Smooth muscle cell (in vitro differentiated cells): ENCODE measurements around the gene CHRM2. TPM values are rescaled to one million over a fixed set of nuclear protein-coding genes. Genes with fewer than 3 reads are reported as not detected.

ENCODE experiments used
- DNase-seq: peaks from one replicate; lab custom pipeline; 2025; ENCODE audit not compliant: unreplicated experiment; lab: John Stamatoyannopoulos, UW
- H2AFZ ChIP-seq: fragments of 200-600 bp; sonication (generic); 2 replicates; pipeline ENCODE4 v1.6.0; 2016; ENCODE audit warnings: antibody characterized with exemption, low read depth, mild to moderate bottlenecking
- H3F3A ChIP-seq: fragments of 200-600 bp; sonication (generic); 2 replicates; pipeline ENCODE4 v1.6.0; 2017; ENCODE audit warnings: antibody characterized with exemption, low read depth
- H3K27ac ChIP-seq: fragments of 200-600 bp; sonication (generic); 2 replicates; pipeline ENCODE4 v1.5.1; 2016; ENCODE audit warnings: low read depth, mild to moderate bottlenecking
- H3K27me3 ChIP-seq: fragments of 200-600 bp; sonication (generic); 2 replicates; pipeline ENCODE4 v1.6.1; 2016; ENCODE audit warnings: low read depth, mild to moderate bottlenecking
- H3K36me3 ChIP-seq: fragments of 200-600 bp; sonication (generic); 2 replicates; pipeline ENCODE4 v1.5.1; 2016; ENCODE audit warnings: low read depth
- H3K4me1 ChIP-seq: fragments of 200-600 bp; sonication (generic); 2 replicates; pipeline ENCODE4 v1.5.1; 2016; ENCODE audit warnings: low read depth
- H3K4me2 ChIP-seq: fragments of 200-600 bp; sonication (generic); 2 replicates; pipeline ENCODE4 v1.6.0; 2016; ENCODE audit warnings: mild to moderate bottlenecking
- H3K4me3 ChIP-seq: fragments of 200-600 bp; sonication (generic); 2 replicates; pipeline ENCODE4 v1.5.1; 2016; ENCODE audit warnings: mild to moderate bottlenecking
- H3K79me2 ChIP-seq: fragments of 200-600 bp; sonication (generic); 2 replicates; pipeline ENCODE4 v1.6.0; 2016; ENCODE audit warnings: low read depth, mild to moderate bottlenecking
- H3K9ac ChIP-seq: fragments of 200-600 bp; sonication (generic); 2 replicates; pipeline ENCODE4 v1.6.0; 2016; ENCODE audit warnings: low read depth
- H3K9me3 ChIP-seq: fragments of 200-600 bp; sonication (generic); replicated peaks from 2 replicates; pipeline ENCODE4 v1.5.1; 2016; ENCODE audit warnings: low read depth
- H4K20me1 ChIP-seq: fragments of 200-600 bp; sonication (generic); 2 replicates; pipeline ENCODE4 v1.6.0; 2016; ENCODE audit warnings: low read depth
- WGBS: methylation state at CpG from one replicate; pipeline ENCODE4 v1.1.7; 2016; ENCODE audit warnings: low lambda C conversion rate; 5-methylcytosine and 5-hydroxymethylcytosine counted together
- polyA plus RNA-seq: library from polyadenylated mRNA; unstranded; fragments of >200 nt; fragmentation: Nextera tagmentation; extraction: Ambion mirVana; gene quantifications from 2 replicates; pipeline ENCODE4 v1.2.1, GENCODE V29; 2016
- total RNA-seq: library from RNA; depleted of rRNA; stranded (reverse); fragments of >200 nt; gene quantifications from 2 replicates; pipeline ENCODE4 v1.2.3, GENCODE V29; 2014
- TF ChIP-seq, protein P1 (sequence below): fragments of 200-600 bp; sonication (generic); IDR thresholded peaks from 2 replicates; pipeline ENCODE4 v1.5.1; 2017; ENCODE audit warnings: borderline replicate concordance, mild to moderate bottlenecking, antibody characterized with exemption; ENCODE audit not compliant: insufficient read depth, poor library complexity, severe bottlenecking

Gene CHRM2
- total and polyA plus RNA-seq, 2 experiments from 2014 or later, result 0.33 to 3.0 TPM

DNA sequence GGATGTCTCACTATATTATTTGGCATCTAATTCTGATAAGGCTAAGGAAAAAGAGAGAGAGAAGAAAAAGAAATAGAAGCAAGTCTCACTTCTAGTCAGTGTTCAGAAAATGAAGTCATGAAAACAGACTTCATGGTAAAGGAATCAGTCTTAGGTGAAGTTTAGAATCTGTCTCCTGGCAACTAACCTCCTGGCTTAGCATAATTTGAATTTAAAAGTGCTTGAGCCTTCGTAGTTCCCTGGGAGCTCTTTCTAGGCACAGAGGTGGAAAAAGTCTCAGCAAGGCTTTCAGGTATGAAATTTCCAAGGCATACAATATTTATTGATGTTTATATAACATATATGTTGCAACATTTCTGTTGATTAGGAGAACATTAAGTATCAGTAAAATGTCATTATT is 10.4 kb downstream of the CHRM2 start:
- Histone ChIP-seq H3K4me3 (no peak overlapping the region), H3K4me1 (no peaks in the 10 kb centered on the region), H3K4me2 (no peak overlapping the region), H3K79me2 (no peaks in the 10 kb centered on the region), H3K9ac (no peak overlapping the region), H3K27ac (no peak overlapping the region), H3K36me3 (no peaks in the 10 kb centered on the region), H3F3A (no peaks in the 10 kb centered on the region), H3K9me3 (no peaks in the 10 kb centered on the region), H3K27me3 (peaks cover 2% of the 10 kb centered on the region), H2AFZ (no peak overlapping the region), H4K20me1 (no peaks in the 10 kb centered on the region)
- DNase-seq, result no peak
- 71% methylated on average over 1 of the region's 1 CpG for WGBS
- TF ChIP-seq, protein P1, sequence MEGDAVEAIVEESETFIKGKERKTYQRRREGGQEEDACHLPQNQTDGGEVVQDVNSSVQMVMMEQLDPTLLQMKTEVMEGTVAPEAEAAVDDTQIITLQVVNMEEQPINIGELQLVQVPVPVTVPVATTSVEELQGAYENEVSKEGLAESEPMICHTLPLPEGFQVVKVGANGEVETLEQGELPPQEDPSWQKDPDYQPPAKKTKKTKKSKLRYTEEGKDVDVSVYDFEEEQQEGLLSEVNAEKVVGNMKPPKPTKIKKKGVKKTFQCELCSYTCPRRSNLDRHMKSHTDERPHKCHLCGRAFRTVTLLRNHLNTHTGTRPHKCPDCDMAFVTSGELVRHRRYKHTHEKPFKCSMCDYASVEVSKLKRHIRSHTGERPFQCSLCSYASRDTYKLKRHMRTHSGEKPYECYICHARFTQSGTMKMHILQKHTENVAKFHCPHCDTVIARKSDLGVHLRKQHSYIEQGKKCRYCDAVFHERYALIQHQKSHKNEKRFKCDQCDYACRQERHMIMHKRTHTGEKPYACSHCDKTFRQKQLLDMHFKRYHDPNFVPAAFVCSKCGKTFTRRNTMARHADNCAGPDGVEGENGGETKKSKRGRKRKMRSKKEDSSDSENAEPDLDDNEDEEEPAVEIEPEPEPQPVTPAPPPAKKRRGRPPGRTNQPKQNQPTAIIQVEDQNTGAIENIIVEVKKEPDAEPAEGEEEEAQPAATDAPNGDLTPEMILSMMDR, result no peak

DNA sequence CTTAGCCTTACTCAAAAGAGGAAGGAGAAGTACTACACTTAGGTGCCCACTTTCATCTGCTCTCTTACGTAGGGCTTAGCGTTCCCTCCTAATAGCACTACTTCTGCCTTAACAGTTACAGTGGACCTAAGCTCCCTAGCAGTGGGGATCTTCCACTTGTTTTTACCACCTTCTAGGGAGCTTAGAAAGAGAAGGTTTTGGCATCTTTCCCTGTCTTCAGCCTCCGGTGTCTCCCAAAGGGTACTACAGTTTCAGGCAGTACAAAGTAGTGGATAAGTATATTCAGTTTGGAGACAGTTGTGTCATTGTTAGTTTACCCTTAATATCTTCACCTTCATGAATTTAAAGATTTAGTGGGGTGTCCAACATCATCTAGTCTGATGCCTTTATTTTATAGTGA is 14.6 kb downstream of the CHRM2 start:
- H3F3A ChIP-seq, result no peaks in the 10 kb centered on the region
- H2AFZ ChIP-seq, result no peak overlapping the region
- H4K20me1 ChIP-seq, result no peaks in the 10 kb centered on the region
- no peaks in the 10 kb centered on the region for H3K79me2 ChIP-seq
- TF ChIP-seq, protein P1, result no peak
- no peak for DNase-seq
- H3K27me3 ChIP-seq, result no peaks in the 10 kb centered on the region
- no peak overlapping the region for H3K4me2 ChIP-seq
- no peak overlapping the region for H3K9ac ChIP-seq
- H3K4me3 ChIP-seq, result no peak overlapping the region
- no peaks in the 10 kb centered on the region for H3K36me3 ChIP-seq
- no peaks in the 10 kb centered on the region for H3K4me1 ChIP-seq
- 88% methylated on average over 3 of the region's 3 CpGs for WGBS
- no peak overlapping the region for H3K27ac ChIP-seq
- no peaks in the 10 kb centered on the region for H3K9me3 ChIP-seq

DNA sequence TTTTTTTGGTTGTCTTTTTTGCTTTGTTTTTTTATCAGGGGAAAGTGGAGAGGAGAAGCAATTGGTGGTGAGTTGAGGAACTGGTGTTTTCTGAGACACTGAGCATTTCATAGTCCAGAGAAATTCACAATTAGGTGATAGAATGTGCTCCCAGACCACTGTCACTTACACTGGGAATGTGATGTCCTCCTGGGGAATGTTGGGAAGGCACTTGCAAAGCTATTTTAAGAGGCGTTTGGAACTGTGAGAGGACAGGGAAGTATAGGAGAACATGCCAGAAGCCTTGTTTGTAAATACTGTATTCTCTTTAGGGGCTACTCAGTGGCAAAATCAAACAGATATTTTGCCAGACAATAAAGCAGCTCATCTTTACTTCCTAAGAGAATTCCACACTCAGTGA is 16.0 kb downstream of the CHRM2 start:
- Histone ChIP-seq H3K4me3 (no peak overlapping the region), H3K9me3 (no peaks in the 10 kb centered on the region), H3F3A (no peaks in the 10 kb centered on the region), H2AFZ (no peak overlapping the region), H4K20me1 (no peaks in the 10 kb centered on the region), H3K36me3 (no peaks in the 10 kb centered on the region), H3K9ac (no peak overlapping the region), H3K27me3 (no peaks in the 10 kb centered on the region), H3K27ac (no peak overlapping the region), H3K79me2 (no peaks in the 10 kb centered on the region), H3K4me2 (no peak overlapping the region), H3K4me1 (no peaks in the 10 kb centered on the region)
- WGBS, result 25% methylated on average over 1 of the region's 1 CpG
- TF ChIP-seq, protein P1, result no peak
- no peak for DNase-seq

DNA sequence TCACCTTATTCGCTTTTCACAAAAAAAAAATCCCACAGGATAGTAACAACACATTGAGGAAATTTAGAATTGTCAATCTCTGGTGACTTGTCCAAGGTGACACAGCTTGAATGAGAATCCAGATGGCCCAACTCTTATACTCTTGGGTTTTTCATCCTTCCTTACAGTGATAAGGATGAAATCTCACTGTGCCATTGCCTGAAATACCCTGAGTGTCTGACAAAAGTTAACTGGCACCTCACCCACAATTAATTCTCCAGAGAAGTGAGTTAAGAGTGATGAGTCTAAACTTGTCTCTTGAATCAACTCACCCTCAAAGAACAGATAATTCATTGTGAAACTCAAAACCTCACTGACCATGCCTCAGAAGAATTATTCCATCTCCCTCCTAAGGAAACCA is 18.9 kb downstream of the CHRM2 start:
- H4K20me1 ChIP-seq, result no peaks in the 10 kb centered on the region
- WGBS, result 97% methylated on average over 1 of the region's 1 CpG

More for the DNA sequence above, 18.9 kb downstream of the CHRM2 start:
- no peaks in the 10 kb centered on the region for H3K79me2 ChIP-seq
- TF ChIP-seq, protein P1, result no peak
- no peaks in the 10 kb centered on the region for H3K36me3 ChIP-seq
- H2AFZ ChIP-seq, result no peak overlapping the region
- no peaks in the 10 kb centered on the region for H3K4me1 ChIP-seq
- H3K4me3 ChIP-seq, result no peak overlapping the region
- no peaks in the 10 kb centered on the region for H3F3A ChIP-seq
- H3K9ac ChIP-seq, result no peak overlapping the region
- no peaks in the 10 kb centered on the region for H3K9me3 ChIP-seq
- no peak overlapping the region for H3K4me2 ChIP-seq
- DNase-seq, result no peak
- no peak overlapping the region for H3K27ac ChIP-seq
- H3K27me3 ChIP-seq, result no peaks in the 10 kb centered on the region
